ENCODE data around the gene CWC22. TPM values are rescaled to one million over a fixed set of nuclear protein-coding genes. Genes with fewer than 3 reads are reported as not detected.

Gene CWC22
- total RNA-seq, result 20.3 and 27.5 TPM in 2 replicates

GRCh38 chr2:180006781-180007579, at the start of gene CWC22:
TSS of gene CWC22 (minus strand) at chr2:180007297. CDS start at chr2:179993341, 13,956 bp downstream.

Other genes starting within 250 kb of the CWC22 start
- not detected in 2 replicates for gene ZNF385B, start 145.7 kb downstream of the CWC22 start, total RNA-seq

All from smooth muscle cell of trachea (primary cell).